ENCODE measurements around the gene ZSCAN9.

- TF ChIP-seq POLR2A (IDR thresholded peaks at IDR 0.05; ENCODE audit: low read length) (peak; percentile 37), GATA1 (IDR thresholded peaks at IDR 0.05; ENCODE audit: low read depth, low read length) (no peak)
Observed at GRCh38 chr6:28212510-28213212, 12.4 kb upstream of the ZSCAN9 start.
